ELR (cell line): Measurements from ENCODE around the gene RNU4-1.
A peak's percentile ranks its signal among the peaks of the same experiment; 100 is the strongest.
"Not testable (repeated sequence)": the region's sequence is repeated elsewhere in the genome, so short reads cannot be mapped to it uniquely, and the experiment has no call there.

ENCODE experiments used
- DNase-seq: peaks from one replicate; pipeline ENCODE4 v3.0.0-alpha.2; 2015; ENCODE audit warnings: low read depth

Gene RNU4-1

GRCh38 chr12:120292661-120293531 lies at the start of gene RNU4-1:
RNU4-1 (minus strand) TSS chr12:120293237.
- DNase-seq, result peak; percentile 99

GRCh38 chr12:120342175-120343038 lies 49.4 kb upstream of the RNU4-1 start:
- no peak for DNase-seq

- DNase-seq, result no peak
Measured at GRCh38 chr12:120339256-120339655, 46.2 kb upstream of the RNU4-1 start.

- DNase-seq, result no peak
Measured at GRCh38 chr12:120337730-120338129, 44.7 kb upstream of the RNU4-1 start.

GRCh38 chr12:120336392-120336791 lies 43.4 kb upstream of the RNU4-1 start:
- not testable (repeated sequence) for DNase-seq

GRCh38 chr12:120335447-120335846 lies 42.4 kb upstream of the RNU4-1 start:
- DNase-seq, result peak; percentile 63

- no peak for DNase-seq
Measured at GRCh38 chr12:120332523-120332922, 39.5 kb upstream of the RNU4-1 start.

- no peak for DNase-seq
Measured at GRCh38 chr12:120332041-120332440, 39.0 kb upstream of the RNU4-1 start.

GRCh38 chr12:120331390-120331789 lies 38.4 kb upstream of the RNU4-1 start:
- DNase-seq, result no peak

- DNase-seq, result no peak
Measured at GRCh38 chr12:120328228-120328627, 35.2 kb upstream of the RNU4-1 start.

GRCh38 chr12:120327593-120327992 lies 34.6 kb upstream of the RNU4-1 start, which contains the start of gene PLA2G1B:
PLA2G1B (minus strand) TSS chr12:120327779; CDS start chr12:120327753, 26 bp downstream.
- no peak for DNase-seq

- no peak for DNase-seq
Measured at GRCh38 chr12:120324841-120325417, 31.9 kb upstream of the RNU4-1 start.

GRCh38 chr12:120323772-120324171 lies 30.7 kb upstream of the RNU4-1 start:
- DNase-seq, result no peak

- no peak for DNase-seq
Measured at GRCh38 chr12:120321382-120322202, 28.6 kb upstream of the RNU4-1 start.

GRCh38 chr12:120317224-120318105 lies 24.4 kb upstream of the RNU4-1 start:
- peak; percentile 100 for DNase-seq

GRCh38 chr12:120316798-120317223 lies 23.8 kb upstream of the RNU4-1 start:
- DNase-seq, result peak; percentile 58

GRCh38 chr12:120314220-120314619 lies 21.2 kb upstream of the RNU4-1 start:
- DNase-seq, result peak; percentile 45

- DNase-seq, result peak; percentile 97
Measured at GRCh38 chr12:120301962-120302815, 9.2 kb upstream of the RNU4-1 start, which contains the start of gene SIRT4. SIRT4 (plus strand) TSS chr12:120302321; CDS start chr12:120303562, 1,241 bp downstream.

GRCh38 chr12:120292411-120292660 lies 701 bp downstream of the RNU4-1 start:
- no peak for DNase-seq
